ENCODE results near the gene SLC15A4. TPM values are rescaled to one million over a fixed set of nuclear protein-coding genes. Genes with fewer than 3 reads are reported as not detected.

Gene SLC15A4
- total and polyA plus RNA-seq, 2 of the 4 experiments (the other 2 are of a cell fraction) = 15.4 to 21.9 TPM

DNA sequence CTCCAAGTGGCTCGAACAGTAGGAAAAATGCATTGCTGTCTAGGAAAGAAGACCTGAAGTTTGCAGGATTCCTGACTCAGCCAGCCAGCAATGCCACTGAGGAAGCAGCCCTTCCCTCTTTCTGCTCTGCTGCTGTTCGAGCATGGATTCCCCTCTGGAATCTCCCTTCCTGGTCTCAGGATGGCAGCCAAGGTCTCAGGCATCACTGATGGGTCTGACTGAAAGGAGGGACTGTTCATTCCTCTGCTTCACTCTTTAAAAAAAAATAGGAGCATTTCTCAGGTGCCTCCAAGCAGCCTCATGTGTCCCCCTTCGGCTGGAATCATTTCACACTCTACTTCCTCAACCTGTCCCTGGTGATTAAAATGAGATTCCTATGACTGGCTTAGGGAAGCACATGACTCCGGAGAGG is 62.4 kb downstream of the SLC15A4 start:
- CTCF ChIA-PET = no interaction called here
- Histone ChIP-seq H2BK20ac (ENCODE audit: low read depth, low read length) (no peak overlapping the region), H3K27me3 (ENCODE audit: control insufficient read depth, insufficient read depth, low read length) (no peaks in the 10 kb centered on the region), H3K27ac (ENCODE audit: insufficient read depth, low read length) (no peak overlapping the region), H4K20me1 (ENCODE audit: insufficient read depth, low read length) (no peaks in the 10 kb centered on the region), H3K36me3 (ENCODE audit: control insufficient read depth, insufficient read depth, low read length) (no peaks in the 10 kb centered on the region), H2AK9ac (replicated peaks; ENCODE audit: low read depth, low read length, poor library complexity) (no peak overlapping the region), H3K4me1 (ENCODE audit: control insufficient read depth, insufficient read depth, low read length) (no peaks in the 10 kb centered on the region), H3K79me1 (ENCODE audit: low read depth in 1 of 2, low read length in 2 of 2) (no peaks in the 10 kb centered on the region), H3K9me1 (ENCODE audit: insufficient read depth, low read length) (no peaks in the 10 kb centered on the region), H3K18ac (ENCODE audit: low read depth, low read length) (no peak overlapping the region), H3K4me2 (ENCODE audit: low read depth, low read length) (no peak overlapping the region), H3K23ac (ENCODE audit: low read depth, low read length) (no peak overlapping the region), H3K9ac (ENCODE audit: low read depth, low read length) (no peak overlapping the region), H2BK120ac (ENCODE audit: low read depth, low read length) (no peak overlapping the region), H2BK15ac (ENCODE audit: low read depth, low read length) (no peak overlapping the region), H3K56ac (ENCODE audit: extremely low read depth, insufficient read depth, low read length) (no peak overlapping the region), H2AFZ (replicated peaks; ENCODE audit: low read length, poor library complexity) (no peak overlapping the region), H2AK5ac (ENCODE audit: low read depth, low read length) (no peak overlapping the region), H4K91ac (ENCODE audit: insufficient read depth, low read depth, low read length) (no peak overlapping the region), H4K5ac (ENCODE audit: low read depth, low read length) (no peak overlapping the region), H3K4me3 (ENCODE audit: insufficient read depth, low read depth, low read length) (no peak overlapping the region), H3K4ac (ENCODE audit: low read depth, low read length) (no peak overlapping the region), H3K9me3 (ENCODE audit: control insufficient read depth, insufficient read depth, low read length) (peaks cover 20% of the 10 kb centered on the region; the same call in 1 of the 2 replicates), H2BK5ac (ENCODE audit: low read depth, low read length, poor library complexity, severe bottlenecking) (no peak overlapping the region), H3K14ac (replicated peaks; ENCODE audit: low read depth, low read length) (no peak overlapping the region), H4K8ac (ENCODE audit: low read depth in 2 of 2, low read length in 2 of 2) (no peak overlapping the region)
- intact Hi-C loops (cut with micrococcal nuclease) (no loop called here), in situ Hi-C loops (cut with MboI; ENCODE audit: low sequenced_read_pairs) (no loop called here), dilution Hi-C loops (cut with HindIII; ENCODE audit: low sequenced_read_pairs, unreplicated experiment) (no loop called here)
- WGBS, 2 experiments (ENCODE audit: extremely low coverage in 2 of 2, insufficient read length in 1 of 2) = 11% methylated on average over 1 of the region's 4 CpGs; no CpG with 5 or more reads in 1 of the 2 experiments
- DNase-seq (no peak), ATAC-seq (ENCODE audit: low read depth) (no peak)
- no TSS peak for BruUV-seq (replicated peaks)
- POLR2A ChIA-PET (ENCODE audit: unreplicated experiment) = no interaction called here
- TF ChIP-seq RAD21 (IDR thresholded peaks at IDR 0.05; ENCODE audit: low read length) = no peak
- no peak for TF ChIP-seq RCOR1 (IDR thresholded peaks at IDR 0.05; ENCODE audit: insufficient replicate concordance, low read length)

Data from IMR-90 (cell line).